ENCODE measurements around the gene SPPL2B.

The SPPL2B gene

GRCh38 chr19:2361246-2362045 is 33.0 kb downstream of the SPPL2B start:
- no peak for DNase-seq
- no peak overlapping the region for H3K27ac Mint-ChIP-seq
- H3K9me3 Mint-ChIP-seq = no peaks in the 10 kb centered on the region
- ATAC-seq = peak; percentile 37
- peaks cover 6% of the 10 kb centered on the region for H3K4me1 Mint-ChIP-seq
- no peak overlapping the region for H3K4me3 Mint-ChIP-seq
- peaks cover 18% of the 10 kb centered on the region for H3K27me3 Mint-ChIP-seq

- Mint-ChIP-seq H3K27me3 (peaks cover 18% of the 10 kb centered on the region), H3K9me3 (no peaks in the 10 kb centered on the region), H3K4me3 (no peak overlapping the region), H3K4me1 (peaks cover 6% of the 10 kb centered on the region), H3K27ac (no peak overlapping the region)
- ATAC-seq (no peak), DNase-seq (no peak)
Observed at GRCh38 chr19:2362046-2362969, 33.8 kb downstream of the SPPL2B start.

GRCh38 chr19:2362970-2363300 is 34.5 kb downstream of the SPPL2B start:
- Mint-ChIP-seq H3K27me3 (peaks cover 19% of the 10 kb centered on the region), H3K4me1 (peaks cover 6% of the 10 kb centered on the region), H3K4me3 (no peak overlapping the region), H3K27ac (no peak overlapping the region), H3K9me3 (no peaks in the 10 kb centered on the region)
- ATAC-seq = no peak
- no peak for DNase-seq

- Mint-ChIP-seq H3K27ac (no peak overlapping the region), H3K27me3 (peaks cover 24% of the 10 kb centered on the region), H3K4me1 (peaks cover 6% of the 10 kb centered on the region), H3K9me3 (no peaks in the 10 kb centered on the region), H3K4me3 (no peak overlapping the region)
- DNase-seq = no peak
- no peak for ATAC-seq
Observed at GRCh38 chr19:2363419-2363818, 34.9 kb downstream of the SPPL2B start.

- peaks cover 4% of the 10 kb centered on the region for H3K4me1 Mint-ChIP-seq
- H3K27ac Mint-ChIP-seq = no peak overlapping the region
- peaks cover 23% of the 10 kb centered on the region for H3K27me3 Mint-ChIP-seq
- H3K4me3 Mint-ChIP-seq = no peak overlapping the region
- DNase-seq (no peak), ATAC-seq (no peak)
- H3K9me3 Mint-ChIP-seq = no peaks in the 10 kb centered on the region
Observed at GRCh38 chr19:2365201-2365970, 36.9 kb downstream of the SPPL2B start.

GRCh38 chr19:2371656-2372055 is 43.2 kb downstream of the SPPL2B start:
- ATAC-seq (no peak), DNase-seq (no peak)
- Mint-ChIP-seq H3K9me3 (no peaks in the 10 kb centered on the region), H3K4me1 (no peaks in the 10 kb centered on the region), H3K27me3 (peaks cover 17% of the 10 kb centered on the region), H3K4me3 (no peak overlapping the region), H3K27ac (no peak overlapping the region)

- Mint-ChIP-seq H3K4me1 (no peaks in the 10 kb centered on the region), H3K27me3 (peaks cover 17% of the 10 kb centered on the region), H3K27ac (no peak overlapping the region), H3K9me3 (no peaks in the 10 kb centered on the region), H3K4me3 (no peak overlapping the region)
- DNase-seq (no peak), ATAC-seq (no peak)
Observed at GRCh38 chr19:2372076-2372612, 43.7 kb downstream of the SPPL2B start.

- no peak overlapping the region for H3K27ac Mint-ChIP-seq
- peaks cover 8% of the 10 kb centered on the region for H3K27me3 Mint-ChIP-seq
- H3K4me3 Mint-ChIP-seq = no peak overlapping the region
- peaks cover 16 to 23% of the 10 kb centered on the region in 2 donors for H3K9me3 Mint-ChIP-seq
- ATAC-seq = no peak
- no peak for DNase-seq
- H3K4me1 Mint-ChIP-seq = no peaks in the 10 kb centered on the region
Observed at GRCh38 chr19:2374808-2375207, 46.3 kb downstream of the SPPL2B start.

- H3K4me1 Mint-ChIP-seq = no peaks in the 10 kb centered on the region
- H3K9me3 Mint-ChIP-seq = peaks cover 16 to 25% of the 10 kb centered on the region in 2 donors
- no peak overlapping the region for H3K4me3 Mint-ChIP-seq
- H3K27ac Mint-ChIP-seq = no peak overlapping the region
- H3K27me3 Mint-ChIP-seq = peaks cover 8% of the 10 kb centered on the region
- no peak for DNase-seq
- ATAC-seq = no peak
Observed at GRCh38 chr19:2375353-2376121, 47.1 kb downstream of the SPPL2B start.

- ATAC-seq (no peak), DNase-seq (no peak)
- Mint-ChIP-seq H3K4me1 (no peaks in the 10 kb centered on the region), H3K9me3 (peaks cover 21 to 38% of the 10 kb centered on the region in 2 donors), H3K4me3 (no peak overlapping the region), H3K27ac (no peak overlapping the region), H3K27me3 (peaks cover 7% of the 10 kb centered on the region)
Observed at GRCh38 chr19:2376784-2377519, 48.5 kb downstream of the SPPL2B start.

- Mint-ChIP-seq H3K27me3 (no peaks in the 10 kb centered on the region), H3K27ac (no peak overlapping the region), H3K9me3 (peaks cover 21 to 38% of the 10 kb centered on the region in 2 donors), H3K4me1 (peaks cover 6% of the 10 kb centered on the region), H3K4me3 (no peak overlapping the region)
- ATAC-seq (no peak), DNase-seq (no peak)
Observed at GRCh38 chr19:2380567-2380966, 52.1 kb downstream of the SPPL2B start.

- H3K4me1 Mint-ChIP-seq = peaks cover 6% of the 10 kb centered on the region
- no peak for ATAC-seq
- H3K27me3 Mint-ChIP-seq = no peaks in the 10 kb centered on the region
- peaks cover 21 to 38% of the 10 kb centered on the region in 2 donors for H3K9me3 Mint-ChIP-seq
- no peak overlapping the region for H3K4me3 Mint-ChIP-seq
- no peak overlapping the region for H3K27ac Mint-ChIP-seq
- DNase-seq = no peak
Observed at GRCh38 chr19:2381148-2381820, 52.8 kb downstream of the SPPL2B start.

GRCh38 chr19:2382530-2383222 is 54.2 kb downstream of the SPPL2B start:
- peaks cover 6% of the 10 kb centered on the region for H3K4me1 Mint-ChIP-seq
- H3K4me3 Mint-ChIP-seq = no peak overlapping the region
- DNase-seq (no peak), ATAC-seq (no peak)
- H3K27me3 Mint-ChIP-seq = no peaks in the 10 kb centered on the region
- H3K27ac Mint-ChIP-seq = no peak overlapping the region
- peaks cover 18 to 34% of the 10 kb centered on the region in 2 donors for H3K9me3 Mint-ChIP-seq

Data from stimulated activated naive CD8-positive, alpha-beta T cell treated with anti-CD3 and anti-CD28 coated beads, Interleukin-15, amount 100 ng/mL, for 72 hours (primary cell).